HepG2 (cell line): ENCODE measurements around the gene QKI. TPM values are rescaled to one million over a fixed set of nuclear protein-coding genes. Genes with fewer than 3 reads are reported as not detected.

Source experiments
- ATAC-seq: fragments of 200-7000 bp; cut with Tn5 transposase; 3 replicates; pipeline ENCODE4 v1.9.1; 2020; ENCODE audit warnings: mild to moderate bottlenecking, moderate library complexity
- BruUV-seq: library from RNA; stranded (reverse); fragments of 400-500 nt; replicated peaks from 2 replicates; lab custom pipeline; 2021; lab: Mats Ljungman, UMichigan
- CTCF ChIA-PET: fragments of 300-600 bp; formaldehyde crosslinking; extraction: SDS; loops from one replicate; lab custom pipeline; 2021; ENCODE audit warnings: low total read pairs, inconsistent platforms, low intra/inter-chr PET ratio; lab: Yijun Ruan, JAX
- POLR2A ChIA-PET: fragments of 350-600 bp; sonication (Branson Sonifier 250); formaldehyde crosslinking; loops from one replicate; lab custom pipeline; 2020; ENCODE audit warnings: antibody characterized with exemption, inconsistent platforms; lab: Yijun Ruan, JAX
- DNase-seq: peaks from one replicate; pipeline ENCODE4 v3.0.0-alpha.2; 2015; ENCODE audit warnings: low spot score
- FAIRE-seq: peaks from 3 replicates; lab custom pipeline; 2011; peaks lifted over from hg19 to GRCh38; lab: Jason Lieb, UNC
- H2AFZ ChIP-seq: one replicate; pipeline ENCODE4 v1.6.1; 2011; ENCODE audit warnings: low read length, inconsistent platforms
- H3K27ac ChIP-seq: fragments of 300-600 bp; 3 replicates; pipeline ENCODE4 v1.8.0; 2011; ENCODE audit warnings: mixed run types, mild to moderate bottlenecking, mixed read lengths, low read length, inconsistent platforms; ENCODE audit not compliant: insufficient read depth; ENCODE audit errors: extremely low read length
- H3K27me3 ChIP-seq, 2 experiments: fragments of 200-600 bp in 1 of 2; 2 replicates in 1 of 2; 3 replicates in 1 of 2; pipeline versions ENCODE4 v1.6.0 to v1.8.0; 2011; ENCODE audit warnings: low read length in 2 of 2, mild to moderate bottlenecking in 2 of 2, moderate library complexity in 2 of 2, inconsistent platforms in 1 of 2; ENCODE audit not compliant: insufficient read depth in 2 of 2, control insufficient read depth in 1 of 2
- H3K36me3 ChIP-seq, 2 experiments: fragments of 200-600 bp in 1 of 2; replicated peaks in 1 of 2; 2 replicates in 1 of 2; 3 replicates in 1 of 2; pipeline versions ENCODE4 v1.5.1 to v1.8.0; 2011; ENCODE audit warnings: low read length in 2 of 2, inconsistent platforms in 1 of 2; ENCODE audit not compliant: insufficient read depth in 2 of 2, control insufficient read depth in 1 of 2
- H3K4me1 ChIP-seq: 2 replicates; pipeline ENCODE4 v1.5.1; 2012; ENCODE audit warnings: low read length, inconsistent platforms; ENCODE audit not compliant: insufficient read depth
- H3K4me2 ChIP-seq: 2 replicates; pipeline ENCODE4 v1.6.0; 2011; ENCODE audit warnings: low read depth, low read length, inconsistent platforms
- H3K4me3 ChIP-seq, 3 experiments: fragments of 200-600 bp in 1 of 3; sonication (generic), shearing (Covaris generic) in 1 of 3; replicated peaks in 1 of 3; 2 replicates each; pipeline ENCODE4 v1.5.1; 2011 to 2016; ENCODE audit warnings: low read length in 3 of 3, inconsistent platforms in 2 of 3, low read depth in 2 of 3, mild to moderate bottlenecking in 2 of 3, control low read depth in 1 of 3, mixed read lengths in 1 of 3; ENCODE audit not compliant: insufficient read depth in 1 of 3
- H3K79me2 ChIP-seq: one replicate; pipeline ENCODE4 v1.6.1; 2011; ENCODE audit warnings: low read length, inconsistent platforms; ENCODE audit not compliant: insufficient read depth
- H3K9ac ChIP-seq: 2 replicates; pipeline ENCODE4 v1.6.0; 2011; ENCODE audit warnings: mild to moderate bottlenecking, low read depth, low read length, inconsistent platforms; ENCODE audit not compliant: insufficient read depth
- H3K9me3 ChIP-seq: 2 replicates; pipeline ENCODE4 v1.5.1; 2012; ENCODE audit warnings: mild to moderate bottlenecking, low read length
- H4K20me1 ChIP-seq: 2 replicates; pipeline ENCODE4 v1.6.0; 2011; ENCODE audit warnings: inconsistent platforms, mild to moderate bottlenecking, low read length, moderate library complexity; ENCODE audit not compliant: insufficient read depth
- AHR ChIP-seq: IDR thresholded peaks from 2 replicates; pipeline ENCODE4 v1.6.1; 2018; ENCODE audit warnings: missing genetic modification reagents, missing compliant biosample characterization
- CEBPB ChIP-seq: IDR thresholded peaks from 2 replicates; pipeline ENCODE4 v1.6.1; 2011; ENCODE audit warnings: low read depth, low read length, improper control_type of control experiment, borderline replicate concordance
- NFATC3 ChIP-seq: sonication (generic); formaldehyde crosslinking; IDR thresholded peaks from 2 replicates; pipeline ENCODE4 v1.5.1; 2020; ENCODE audit warnings: mild to moderate bottlenecking, missing genetic modification reagents
- PAWR ChIP-seq: sonication (generic); formaldehyde crosslinking; IDR thresholded peaks from 2 replicates; pipeline ENCODE4 v1.4.0; 2020; ENCODE audit warnings: missing genetic modification reagents, mild to moderate bottlenecking, borderline replicate concordance
- SNAPC2 ChIP-seq: sonication (generic); formaldehyde crosslinking; IDR thresholded peaks from 2 replicates; pipeline ENCODE4 v1.8.1; 2022; ENCODE audit warnings: mild to moderate bottlenecking, missing genetic modification reagents
- THAP11 ChIP-seq: IDR thresholded peaks from 2 replicates; pipeline ENCODE4 v1.6.1; 2016; ENCODE audit warnings: missing biosample characterization, missing genetic modification reagents
- ZNF550 ChIP-seq: sonication (generic); formaldehyde crosslinking; IDR thresholded peaks from 2 replicates; pipeline ENCODE4 v1.4.0; 2020; ENCODE audit warnings: mild to moderate bottlenecking, missing genetic modification reagents, borderline replicate concordance
- ZNF670 ChIP-seq: sonication (generic); formaldehyde crosslinking; IDR thresholded peaks from 2 replicates; pipeline ENCODE4 v1.8.0; 2022; ENCODE audit warnings: mild to moderate bottlenecking, missing genetic modification reagents, borderline replicate concordance
- ZNF878 ChIP-seq: sonication (generic); formaldehyde crosslinking; IDR thresholded peaks from 2 replicates; pipeline ENCODE4 v1.8.1; 2023; ENCODE audit warnings: mild to moderate bottlenecking, missing genetic modification reagents, moderate library complexity
- WGBS: methylation state at CpG from one replicate; pipeline ENCODE4 v1.1.6; 2017; ENCODE audit warnings: low lambda C conversion rate; 5-methylcytosine and 5-hydroxymethylcytosine counted together
- in situ Hi-C: cut with HindIII; loops from 2 replicates; pipeline ENCODE4 v1.10.0; 2017; ENCODE audit warnings: low pct_unique_long_range_greater_than_20kb; ENCODE audit not compliant: extremely low pct_ligation_motif_present
- intact Hi-C: fragments of 100-400 bp; cut with micrococcal nuclease; formaldehyde crosslinking; loops from one replicate; pipeline ENCODE4 v1.10.0; 2022; ENCODE audit not compliant: unreplicated experiment
- polyA plus RNA-seq, 8 experiments: library from polyadenylated mRNA; depleted of rRNA in 3 of 8; stranded (reverse) in 7 of 8; unstranded in 1 of 8; fragments of >200 nt; fragmentation: Illumina TruSeq in 4 of 8; extraction: Trizol in 4 of 8; gene quantifications; 2 replicates each; pipeline versions ENCODE4 v1.2.1 to v1.2.3, GENCODE V29; 2011 to 2016; ENCODE audit warnings: low read depth in 4 of 8, missing spikeins in 1 of 8, mixed read lengths in 1 of 8; ENCODE audit not compliant: insufficient read depth in 1 of 8
- total RNA-seq, 5 experiments: library from RNA; depleted of rRNA; stranded (reverse); fragments of >200 nt; fragmentation: Illumina TruSeq; extraction: Trizol; gene quantifications; 2 replicates each; pipeline ENCODE4 v1.2.3, GENCODE V29; 2016; ENCODE audit warnings: low read depth in 1 of 5
- TF ChIP-seq, protein P1 (sequence below): IDR thresholded peaks from 2 replicates; pipeline ENCODE4 v1.6.1; 2016; ENCODE audit warnings: mild to moderate bottlenecking
- TF ChIP-seq, protein P2 (sequence below): IDR thresholded peaks from 2 replicates; pipeline ENCODE4 v1.6.1; 2012; ENCODE audit warnings: inconsistent platforms

Gene QKI
- total and polyA plus RNA-seq, 2 of the 13 experiments (the other 11 are each of a cell fraction or from before 2014, with no cell fraction given) = 136 to 137 TPM

DNA sequence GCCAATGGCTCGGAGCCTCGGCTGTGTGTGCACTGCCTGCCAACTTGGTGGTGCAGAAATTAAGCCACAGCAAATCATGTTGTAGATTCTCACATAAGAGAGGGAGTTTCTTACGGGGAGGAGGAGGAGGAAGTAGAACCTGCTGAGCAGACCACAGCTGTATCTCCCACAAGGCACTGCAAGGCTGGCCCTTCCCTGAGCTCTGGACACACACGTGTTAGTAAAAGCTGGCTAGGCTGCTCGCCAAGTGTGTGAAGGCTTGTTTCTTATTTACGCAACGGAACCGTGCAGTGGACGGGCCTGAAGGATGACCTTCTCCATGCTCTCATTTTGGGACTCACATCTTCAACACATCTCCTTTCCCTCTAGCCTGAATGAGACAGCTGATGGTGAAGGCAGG lies 15.7 kb upstream of the QKI start:
- no TSS peak for BruUV-seq
- Histone ChIP-seq H3K4me2 (no peak overlapping the region), H3K9ac (no peak overlapping the region), H3K27me3 (no peaks in the 10 kb centered on the region), H3K27ac (no peak overlapping the region), H3K4me1 (peaks cover 17% of the 10 kb centered on the region), H4K20me1 (no peaks in the 10 kb centered on the region), H3K4me3 (no peak overlapping the region), H2AFZ (no peak overlapping the region), H3K79me2 (no peaks in the 10 kb centered on the region), H3K36me3 (no peaks in the 10 kb centered on the region), H3K9me3 (no peaks in the 10 kb centered on the region)
- CTCF ChIA-PET = no interaction called here
- DNase-seq (no peak), FAIRE-seq (no peak), ATAC-seq (no peak)
- in situ Hi-C loops = no loop called here
- TF ChIP-seq, protein P1, sequence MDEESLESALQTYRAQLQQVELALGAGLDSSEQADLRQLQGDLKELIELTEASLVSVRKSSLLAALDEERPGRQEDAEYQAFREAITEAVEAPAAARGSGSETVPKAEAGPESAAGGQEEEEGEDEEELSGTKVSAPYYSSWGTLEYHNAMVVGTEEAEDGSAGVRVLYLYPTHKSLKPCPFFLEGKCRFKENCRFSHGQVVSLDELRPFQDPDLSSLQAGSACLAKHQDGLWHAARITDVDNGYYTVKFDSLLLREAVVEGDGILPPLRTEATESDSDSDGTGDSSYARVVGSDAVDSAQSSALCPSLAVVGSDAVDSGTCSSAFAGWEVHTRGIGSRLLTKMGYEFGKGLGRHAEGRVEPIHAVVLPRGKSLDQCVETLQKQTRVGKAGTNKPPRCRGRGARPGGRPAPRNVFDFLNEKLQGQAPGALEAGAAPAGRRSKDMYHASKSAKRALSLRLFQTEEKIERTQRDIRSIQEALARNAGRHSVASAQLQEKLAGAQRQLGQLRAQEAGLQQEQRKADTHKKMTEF (CRISPR knock-in tag) = no peak
- TF ChIP-seq, protein P2, sequence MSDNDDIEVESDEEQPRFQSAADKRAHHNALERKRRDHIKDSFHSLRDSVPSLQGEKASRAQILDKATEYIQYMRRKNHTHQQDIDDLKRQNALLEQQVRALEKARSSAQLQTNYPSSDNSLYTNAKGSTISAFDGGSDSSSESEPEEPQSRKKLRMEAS = peak; percentile 35; the same call in 1 of the 2 replicates
- TF ChIP-seq SNAPC2 (CRISPR knock-in tag) (no peak), NFATC3 (no peak)
- intact Hi-C loops = no loop called here
- WGBS = 69% methylated on average over 9 of the region's 9 CpGs
- POLR2A ChIA-PET = no interaction called here

DNA sequence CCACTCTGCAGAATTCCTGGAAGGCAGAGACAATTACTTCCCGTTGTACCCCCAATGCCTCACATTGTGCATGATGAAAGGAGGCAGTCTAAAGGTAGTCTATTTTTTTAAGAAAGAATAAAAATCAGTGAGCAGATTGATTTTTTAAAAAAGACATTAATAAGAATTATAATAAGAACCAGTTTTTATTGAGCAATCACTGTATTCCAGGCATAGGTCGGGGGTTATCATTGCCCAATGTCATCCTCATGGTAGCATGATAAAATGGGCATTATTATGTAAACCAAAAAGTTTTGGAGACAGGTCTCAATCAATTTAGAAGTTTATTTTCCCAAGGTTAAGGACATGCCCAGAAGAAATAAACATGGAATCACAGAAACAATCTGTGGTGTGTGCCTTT lies 14.0 kb upstream of the QKI start:
- no peak overlapping the region for H3K4me2 ChIP-seq
- WGBS = 78% methylated on average over 2 of the region's 2 CpGs

More for the DNA sequence above, 14.0 kb upstream of the QKI start:
- Histone ChIP-seq H3K27me3 (no peaks in the 10 kb centered on the region), H3K36me3 (no peaks in the 10 kb centered on the region), H3K9me3 (no peaks in the 10 kb centered on the region), H3K4me3 (no peak overlapping the region), H3K27ac (no peak overlapping the region), H3K9ac (no peak overlapping the region), H3K79me2 (no peaks in the 10 kb centered on the region), H3K4me1 (peaks cover 33% of the 10 kb centered on the region), H2AFZ (no peak overlapping the region), H4K20me1 (no peaks in the 10 kb centered on the region)
- FAIRE-seq (no peak), ATAC-seq (no peak), DNase-seq (no peak)
- TF ChIP-seq ZNF670 (CRISPR knock-in tag) (no peak), AHR (CRISPR knock-in tag) (no peak), PAWR (CRISPR knock-in tag) (no peak), CEBPB (peak; percentile 57), THAP11 (CRISPR knock-in tag) (no peak), ZNF878 (CRISPR knock-in tag) (no peak), ZNF550 (no peak)
- in situ Hi-C loops (loop anchor here (25.0 kb wide), 1 partner anchor 712 kb away; no protein-coding TSS in a partner anchor), intact Hi-C loops (no loop called here)
- POLR2A ChIA-PET = no interaction called here
- CTCF ChIA-PET = no interaction called here
- BruUV-seq = no TSS peak
